ENCODE measurements around the gene CHCHD3.

DNA sequence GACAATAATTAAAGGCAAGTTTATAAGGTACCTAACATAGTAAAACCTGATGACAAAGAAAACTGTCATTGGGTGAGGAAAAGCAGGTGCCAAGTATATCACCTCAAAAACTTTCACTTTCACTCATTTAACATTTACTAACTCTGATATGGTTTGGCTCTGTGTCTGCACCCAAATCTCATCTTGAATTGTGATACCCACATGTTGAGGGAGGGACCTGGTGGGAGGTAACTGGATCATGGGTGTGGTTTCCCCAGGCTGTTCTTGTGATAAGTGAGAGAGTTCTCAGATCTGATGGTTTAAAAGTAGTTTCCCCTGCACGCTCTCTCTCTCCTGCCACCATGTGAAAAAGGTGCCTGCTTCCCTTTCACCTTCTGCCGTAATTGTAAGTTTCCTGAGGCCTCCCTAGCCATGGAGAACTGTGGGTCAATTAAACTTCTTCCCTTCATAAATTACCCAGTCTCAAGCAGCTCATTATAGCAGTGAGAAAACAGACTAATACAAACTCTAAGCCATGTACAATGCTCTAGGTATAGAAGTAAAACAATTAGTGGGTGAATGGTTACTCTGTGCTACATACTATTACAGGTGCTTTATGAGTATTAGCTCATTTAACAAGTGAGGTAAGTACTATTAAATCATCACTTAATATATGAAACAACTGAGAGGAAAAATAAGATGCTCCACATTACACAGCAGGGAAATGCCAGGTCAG, 199.0 kb downstream of the CHCHD3 start:
- TF ChIP-seq, protein P1, sequence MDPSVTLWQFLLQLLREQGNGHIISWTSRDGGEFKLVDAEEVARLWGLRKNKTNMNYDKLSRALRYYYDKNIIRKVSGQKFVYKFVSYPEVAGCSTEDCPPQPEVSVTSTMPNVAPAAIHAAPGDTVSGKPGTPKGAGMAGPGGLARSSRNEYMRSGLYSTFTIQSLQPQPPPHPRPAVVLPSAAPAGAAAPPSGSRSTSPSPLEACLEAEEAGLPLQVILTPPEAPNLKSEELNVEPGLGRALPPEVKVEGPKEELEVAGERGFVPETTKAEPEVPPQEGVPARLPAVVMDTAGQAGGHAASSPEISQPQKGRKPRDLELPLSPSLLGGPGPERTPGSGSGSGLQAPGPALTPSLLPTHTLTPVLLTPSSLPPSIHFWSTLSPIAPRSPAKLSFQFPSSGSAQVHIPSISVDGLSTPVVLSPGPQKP (IDR thresholded peaks at IDR 0.05; ENCODE audit: borderline replicate concordance, low read depth, low read length), result no peak
- TF ChIP-seq, protein P2, sequence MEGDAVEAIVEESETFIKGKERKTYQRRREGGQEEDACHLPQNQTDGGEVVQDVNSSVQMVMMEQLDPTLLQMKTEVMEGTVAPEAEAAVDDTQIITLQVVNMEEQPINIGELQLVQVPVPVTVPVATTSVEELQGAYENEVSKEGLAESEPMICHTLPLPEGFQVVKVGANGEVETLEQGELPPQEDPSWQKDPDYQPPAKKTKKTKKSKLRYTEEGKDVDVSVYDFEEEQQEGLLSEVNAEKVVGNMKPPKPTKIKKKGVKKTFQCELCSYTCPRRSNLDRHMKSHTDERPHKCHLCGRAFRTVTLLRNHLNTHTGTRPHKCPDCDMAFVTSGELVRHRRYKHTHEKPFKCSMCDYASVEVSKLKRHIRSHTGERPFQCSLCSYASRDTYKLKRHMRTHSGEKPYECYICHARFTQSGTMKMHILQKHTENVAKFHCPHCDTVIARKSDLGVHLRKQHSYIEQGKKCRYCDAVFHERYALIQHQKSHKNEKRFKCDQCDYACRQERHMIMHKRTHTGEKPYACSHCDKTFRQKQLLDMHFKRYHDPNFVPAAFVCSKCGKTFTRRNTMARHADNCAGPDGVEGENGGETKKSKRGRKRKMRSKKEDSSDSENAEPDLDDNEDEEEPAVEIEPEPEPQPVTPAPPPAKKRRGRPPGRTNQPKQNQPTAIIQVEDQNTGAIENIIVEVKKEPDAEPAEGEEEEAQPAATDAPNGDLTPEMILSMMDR (conservative IDR thresholded peaks at IDR 0.05; ENCODE audit: low read depth, low read length), result no peak
- no peak for TF ChIP-seq MAFK (IDR thresholded peaks at IDR 0.05; ENCODE audit: low read depth, low read length)
